ENCODE data around the gene CA12. TPM values are rescaled to one million over a fixed set of nuclear protein-coding genes. Genes with fewer than 3 reads are reported as not detected.

CA12 gene
- total and polyA plus RNA-seq, 9 of the 15 experiments (the other 6 are each of a cell fraction or from before 2014, with no cell fraction given) = 0.01 to 0.78 (median 0.15) TPM; not detected in 1

- TF ChIP-seq FOXP4 (CRISPR knock-in tag; IDR thresholded peaks at IDR 0.05; ENCODE audit: borderline replicate concordance) = no peak
- TF ChIP-seq USF1 (CRISPR knock-in tag; IDR thresholded peaks at IDR 0.05) = no peak
- peak; percentile 30; the same call in 1 of the 2 replicates for TF ChIP-seq GATA2 (CRISPR knock-in tag; IDR thresholded peaks at IDR 0.05)
- TF ChIP-seq CUX1 (CRISPR knock-in tag; IDR thresholded peaks at IDR 0.05) = no peak
- no peak for TF ChIP-seq PRMT5 (CRISPR knock-in tag; IDR thresholded peaks at IDR 0.05)
- TF ChIP-seq SNAPC5 (CRISPR knock-in tag; IDR thresholded peaks at IDR 0.05) = no peak
- TF ChIP-seq COPS2 (conservative IDR thresholded peaks at IDR 0.05) = no peak
- TF ChIP-seq ZNF444 (CRISPR knock-in tag; IDR thresholded peaks at IDR 0.05) = no peak
- no peak for TF ChIP-seq ZFX (CRISPR knock-in tag; IDR thresholded peaks at IDR 0.05)
- 0 out of 2 replicates have a peak, but pooled peaks have one; percentile 14 for TF ChIP-seq ETV1 (tag; conservative IDR thresholded peaks at IDR 0.05; ENCODE audit: low read depth)
- no peak for TF ChIP-seq ETS2 (tag; IDR thresholded peaks at IDR 0.05; ENCODE audit: borderline replicate concordance, poor library complexity, severe bottlenecking)
- TF ChIP-seq ELF2 (CRISPR knock-in tag; IDR thresholded peaks at IDR 0.05) = no peak
- TF ChIP-seq CREB5 (CRISPR knock-in tag; IDR thresholded peaks at IDR 0.05) = no peak
- no peak for TF ChIP-seq ZNF445 (CRISPR knock-in tag; IDR thresholded peaks at IDR 0.05; ENCODE audit: low read depth)
These were observed 36.8 kb downstream of the CA12 start (continued) for GRCh38 chr15:63344731-63345390.
